Astrocyte of the spinal cord (primary cell): ENCODE measurements around the gene TUBB.
"Not testable (repeated sequence)": the region's sequence is repeated elsewhere in the genome, so short reads cannot be mapped to it uniquely, and the experiment has no call there.

Source experiments
- DNase-seq: peaks from one replicate; pipeline ENCODE4 v3.0.0; 2011; ENCODE audit warnings: low read depth, low spot score
- H3K4me3 ChIP-seq: 2 replicates; pipeline ENCODE4 v1.5.1; 2011; ENCODE audit warnings: low read depth, mild to moderate bottlenecking, low read length, moderate library complexity
- in situ Hi-C: cut with HindIII; loops from 2 replicates; pipeline ENCODE4 v1.10.0; 2017; ENCODE audit warnings: low sequenced_read_pairs
- TF ChIP-seq, protein P1 (sequence below): IDR thresholded peaks from 2 replicates; pipeline ENCODE4 v1.5.1; 2012; ENCODE audit warnings: low read depth, mild to moderate bottlenecking, low read length, inconsistent platforms

The TUBB gene

DNA sequence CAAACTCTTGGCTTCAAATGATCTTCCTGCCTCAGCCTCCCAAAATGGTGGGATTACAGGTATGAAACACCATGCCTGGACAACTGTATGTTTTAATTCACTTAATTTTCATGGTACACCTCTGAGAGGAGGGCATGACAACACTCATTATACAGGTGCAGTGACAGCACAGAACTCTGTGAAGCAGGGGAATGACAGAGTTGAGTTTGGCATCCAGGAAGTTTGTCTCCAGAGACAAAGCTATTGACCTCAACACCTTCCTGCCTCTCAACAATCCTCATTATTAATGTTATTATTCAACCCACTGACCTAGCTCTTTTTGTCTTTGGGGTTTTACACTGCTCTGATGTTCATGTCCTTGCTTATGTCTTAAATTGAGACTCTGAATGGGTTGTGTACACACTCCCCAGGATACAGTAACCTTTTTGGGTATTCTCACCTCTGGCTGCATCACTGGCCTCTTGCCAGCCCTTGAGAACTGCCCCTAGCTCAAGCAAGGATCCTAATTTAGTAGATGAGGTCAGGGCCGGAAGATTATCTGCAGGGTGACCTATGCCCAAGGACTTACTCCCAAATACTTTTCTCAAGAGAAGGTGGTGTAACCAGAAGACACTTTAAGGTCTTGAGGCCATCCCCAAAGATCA is 37.2 kb downstream of the TUBB start:
- in situ Hi-C loops, result no loop called here
- no peak overlapping the region for H3K4me3 ChIP-seq

DNA sequence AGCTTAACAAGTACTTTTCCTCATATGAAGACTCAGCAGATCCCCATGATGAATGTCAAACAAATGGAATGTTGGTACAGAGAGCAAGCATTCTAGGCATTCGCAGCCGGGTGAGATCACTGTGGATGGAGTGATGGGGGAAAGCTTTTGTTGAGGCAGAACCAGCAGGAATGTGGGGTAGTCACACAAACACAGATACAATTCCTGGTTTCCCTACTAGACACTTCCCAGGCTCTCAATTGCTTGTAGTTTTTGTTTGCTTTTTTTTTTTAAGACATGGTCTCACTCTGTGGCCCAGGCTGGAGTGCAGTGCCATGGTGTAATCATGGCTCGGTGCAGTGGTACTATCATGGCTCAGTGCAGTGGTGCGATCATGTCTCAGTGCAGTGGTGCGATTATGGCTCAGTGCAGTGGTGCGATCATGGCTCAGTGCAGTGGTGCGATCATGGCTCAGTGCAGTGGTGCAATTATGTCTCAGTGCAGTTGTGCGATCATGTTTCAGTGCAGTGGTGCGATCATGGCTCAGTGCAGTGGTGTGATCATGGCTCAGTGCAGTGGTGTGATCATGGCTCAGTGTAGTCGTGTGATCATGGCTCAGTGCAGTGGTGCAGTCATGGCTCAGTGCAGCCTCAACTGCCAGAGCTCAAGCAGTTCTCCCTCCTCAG is 39.6 kb downstream of the TUBB start:
- TF ChIP-seq, protein P1, sequence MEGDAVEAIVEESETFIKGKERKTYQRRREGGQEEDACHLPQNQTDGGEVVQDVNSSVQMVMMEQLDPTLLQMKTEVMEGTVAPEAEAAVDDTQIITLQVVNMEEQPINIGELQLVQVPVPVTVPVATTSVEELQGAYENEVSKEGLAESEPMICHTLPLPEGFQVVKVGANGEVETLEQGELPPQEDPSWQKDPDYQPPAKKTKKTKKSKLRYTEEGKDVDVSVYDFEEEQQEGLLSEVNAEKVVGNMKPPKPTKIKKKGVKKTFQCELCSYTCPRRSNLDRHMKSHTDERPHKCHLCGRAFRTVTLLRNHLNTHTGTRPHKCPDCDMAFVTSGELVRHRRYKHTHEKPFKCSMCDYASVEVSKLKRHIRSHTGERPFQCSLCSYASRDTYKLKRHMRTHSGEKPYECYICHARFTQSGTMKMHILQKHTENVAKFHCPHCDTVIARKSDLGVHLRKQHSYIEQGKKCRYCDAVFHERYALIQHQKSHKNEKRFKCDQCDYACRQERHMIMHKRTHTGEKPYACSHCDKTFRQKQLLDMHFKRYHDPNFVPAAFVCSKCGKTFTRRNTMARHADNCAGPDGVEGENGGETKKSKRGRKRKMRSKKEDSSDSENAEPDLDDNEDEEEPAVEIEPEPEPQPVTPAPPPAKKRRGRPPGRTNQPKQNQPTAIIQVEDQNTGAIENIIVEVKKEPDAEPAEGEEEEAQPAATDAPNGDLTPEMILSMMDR, result no peak
- in situ Hi-C loops, result no loop called here
- no peak overlapping the region for H3K4me3 ChIP-seq
- DNase-seq, result peak; percentile 95

More for the DNA sequence above, 37.2 kb downstream of the TUBB start:
- DNase-seq, result no peak
- TF ChIP-seq, protein P1, result no peak

DNA sequence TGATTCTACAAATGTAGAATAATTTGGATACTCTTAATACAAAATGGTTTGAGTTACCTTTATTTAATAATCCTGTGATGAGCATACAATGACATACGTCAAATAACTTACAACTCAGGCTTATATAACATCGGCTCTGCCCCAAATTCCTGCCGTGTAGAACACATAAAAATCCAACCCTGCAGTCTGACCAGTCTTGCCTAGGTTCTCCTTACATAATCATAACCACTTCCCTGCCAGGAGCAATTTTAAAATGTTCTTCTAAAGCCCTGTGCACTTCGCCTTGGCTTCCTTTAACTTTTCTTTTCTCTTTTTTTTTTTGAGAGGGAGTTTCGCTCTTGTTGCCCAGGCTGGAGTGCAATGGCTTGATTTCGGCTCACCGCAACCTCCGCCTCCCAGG is 40.4 kb downstream of the TUBB start:
- TF ChIP-seq, protein P1, result no peak
- H3K4me3 ChIP-seq, result no peak overlapping the region
- DNase-seq, result no peak
- in situ Hi-C loops, result no loop called here

DNA sequence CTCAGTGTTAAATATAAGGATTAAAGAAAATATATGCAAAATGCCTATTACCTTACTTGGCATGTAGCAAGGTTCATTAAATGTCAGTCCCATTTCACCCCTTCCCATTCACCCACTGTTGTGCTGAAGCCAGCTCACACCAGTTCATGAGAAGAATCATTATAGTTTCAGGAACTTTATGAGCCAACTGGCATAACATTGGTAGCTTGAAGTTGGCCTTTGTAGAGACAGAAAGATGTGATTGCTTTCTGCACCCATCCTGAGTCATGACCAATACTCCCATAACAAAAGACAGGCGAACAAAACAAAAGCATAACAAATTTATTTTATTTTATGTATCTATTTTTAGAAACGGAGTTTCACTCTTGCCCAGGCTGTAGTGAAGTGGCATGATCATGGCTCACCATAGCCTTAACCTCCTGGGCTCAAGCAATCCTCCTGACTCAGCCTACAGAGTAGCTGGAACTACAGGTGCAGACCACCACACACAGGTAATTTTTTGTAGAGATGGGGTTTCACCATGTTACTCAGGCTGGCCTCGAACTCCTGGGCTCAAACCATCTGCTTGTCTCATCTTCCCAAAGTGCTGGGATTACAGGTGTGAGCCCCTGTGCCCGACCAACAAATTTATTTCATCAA is 41.8 kb downstream of the TUBB start:
- in situ Hi-C loops, result no loop called here
- TF ChIP-seq, protein P1, result no peak
- no peak overlapping the region for H3K4me3 ChIP-seq
- no peak for DNase-seq

DNA sequence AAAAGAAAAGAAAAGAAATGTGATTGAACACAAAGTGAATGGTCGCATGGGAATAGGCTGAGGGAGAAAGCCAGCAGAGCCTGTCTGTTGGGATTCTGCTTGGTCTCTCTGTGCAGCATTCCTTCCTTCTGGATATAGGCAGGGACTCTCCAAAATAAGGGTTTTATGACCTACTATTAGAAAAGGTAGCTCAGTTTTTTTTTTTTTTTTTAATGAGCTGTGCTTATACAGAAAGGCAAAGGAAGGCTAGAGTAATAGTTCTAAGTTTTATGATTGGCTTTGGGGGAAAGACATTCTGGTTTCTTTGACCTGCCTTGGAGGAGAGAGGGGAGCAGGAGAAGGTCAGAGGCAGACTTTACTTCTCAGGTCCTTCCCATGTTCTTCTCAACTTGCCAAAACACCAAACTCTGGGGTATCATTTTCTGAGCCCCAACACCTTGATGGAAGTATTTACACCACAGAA is 43.0 kb downstream of the TUBB start:
- DNase-seq, result no peak
- in situ Hi-C loops, result no loop called here
- no peak overlapping the region for H3K4me3 ChIP-seq
- TF ChIP-seq, protein P1, result no peak

DNA sequence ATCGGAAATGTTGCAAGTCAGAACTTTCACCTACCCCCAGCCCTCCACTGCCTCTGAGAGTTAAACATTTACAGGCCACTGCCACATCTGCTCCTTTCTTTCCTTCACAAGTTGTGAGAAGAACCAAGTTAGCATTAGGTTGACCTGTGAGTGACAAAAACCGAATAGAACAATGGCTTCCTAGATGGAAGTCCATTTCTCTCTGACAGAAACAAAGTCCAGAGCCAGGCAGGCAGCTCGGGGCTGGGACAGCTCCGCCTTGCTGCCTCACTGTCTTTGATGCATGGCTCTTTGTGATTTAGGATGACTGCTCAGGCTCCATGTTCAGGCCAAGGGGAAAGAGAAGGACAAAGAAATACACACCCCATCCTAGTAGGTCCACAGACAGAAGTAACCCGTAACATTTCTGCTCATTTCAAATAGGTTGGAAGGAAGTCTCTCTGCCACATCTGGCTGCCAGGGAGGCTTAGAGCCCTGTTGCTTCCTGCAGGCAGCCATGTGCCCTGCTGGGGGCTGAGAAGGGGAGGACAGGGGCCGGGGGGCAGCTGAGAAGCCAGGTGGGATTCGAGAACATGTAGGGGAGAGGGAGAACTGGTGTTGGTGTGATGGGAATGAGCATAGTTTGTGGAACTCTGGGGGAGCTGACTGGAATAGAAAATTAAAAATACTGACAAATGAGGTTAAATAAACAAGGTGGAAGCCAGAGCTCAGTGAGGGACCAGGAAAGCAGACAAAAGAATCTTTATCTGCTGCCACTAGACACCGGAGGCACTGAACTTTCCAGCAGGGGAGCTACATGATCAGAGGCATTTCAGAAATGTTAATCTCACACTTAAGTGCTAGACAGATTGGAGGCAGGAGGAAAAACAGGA is 43.7 kb downstream of the TUBB start:
- TF ChIP-seq, protein P1, result no peak
- peak; percentile 84 for DNase-seq
- H3K4me3 ChIP-seq, result no peak overlapping the region
- in situ Hi-C loops, result no loop called here

DNA sequence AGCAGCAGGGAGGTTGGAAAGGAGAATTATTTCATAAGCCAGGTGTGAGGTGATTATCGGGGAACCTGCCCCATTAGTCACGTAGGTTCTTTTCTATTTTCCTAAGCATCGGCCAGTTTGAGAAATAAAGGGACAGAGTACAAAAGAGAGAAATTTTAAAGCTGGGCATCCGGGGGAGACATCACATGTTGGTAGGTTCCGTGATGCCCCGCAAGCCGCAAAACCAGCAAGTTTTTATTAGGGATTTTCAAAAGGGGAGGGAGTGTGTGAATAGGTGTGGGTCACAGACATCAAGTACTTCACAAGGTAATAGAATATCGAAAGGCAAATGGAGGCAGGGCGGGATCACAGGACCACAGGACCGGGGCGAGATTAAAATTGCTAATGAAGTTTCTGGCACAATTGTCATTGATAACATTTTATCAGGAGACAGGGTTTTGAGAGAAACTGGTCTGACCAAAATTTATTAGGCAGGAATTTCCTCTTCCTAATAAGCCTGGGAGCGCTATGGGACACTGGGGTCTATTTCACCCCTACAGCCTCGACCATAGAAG is 44.4 kb downstream of the TUBB start:
- H3K4me3 ChIP-seq, DNase-seq, in situ Hi-C loops: not testable (repeated sequence)

DNA sequence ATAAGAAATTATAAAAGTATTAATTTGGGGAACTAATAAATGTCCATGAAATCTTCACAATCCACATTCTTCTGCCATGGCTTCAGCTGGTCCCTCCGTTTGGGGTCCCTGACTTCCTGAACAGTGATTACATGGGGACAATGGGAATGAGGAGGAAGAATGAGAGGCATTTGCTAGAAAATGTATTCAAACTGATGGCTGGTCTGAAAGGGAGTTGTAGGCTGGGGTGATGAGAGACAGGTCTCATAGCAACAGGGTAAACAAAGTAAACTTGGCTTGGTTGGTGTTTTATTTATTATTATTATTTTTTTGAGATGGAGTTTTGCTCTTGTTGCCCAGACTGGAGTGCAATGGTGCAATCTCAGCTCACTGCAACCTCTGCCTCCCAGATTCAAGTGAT is 45.3 kb downstream of the TUBB start:
- DNase-seq, H3K4me3 ChIP-seq, in situ Hi-C loops: not testable (repeated sequence)
